ENCODE results near the gene ZNF296. TPM values are rescaled to one million over a fixed set of nuclear protein-coding genes. Genes with fewer than 3 reads are reported as not detected.
"Not testable (repeated sequence)": the region's sequence is repeated elsewhere in the genome, so short reads cannot be mapped to it uniquely, and the experiment has no call there.

Gene ZNF296
- 1 to 10 TPM; 4.8 TPM for total RNA-seq

GRCh38 chr19:45076029-45076850, at the start of gene ZNF296:
TSS of gene ZNF296 (minus strand) at chr19:45076478. CDS start at chr19:45076373, 105 bp downstream.
- H3K4me3 Mint-ChIP-seq: peak within 1 kb of the TSS; percentile 87
- DNase-seq (peak; percentile 89), ATAC-seq (ENCODE audit: low read depth) (peak; percentile 73)
- H3K4me1 Mint-ChIP-seq: peaks cover 26% of the 10 kb centered on the region
- H3K27ac Mint-ChIP-seq: peak within 1 kb of the TSS; percentile 88
- peaks cover 3% of the 10 kb centered on the region for H3K36me3 Mint-ChIP-seq
- H3K27me3 Mint-ChIP-seq: no peaks in the 10 kb centered on the region
- POLR2A ChIA-PET: interaction anchor here (1.1 to 1.5 kb wide), 5 partner anchors 10 to 102 kb away, joined by 3 to 6 read pairs (median 4); partner anchors contain the start of genes CLASRP, PPP1R37 and TRAPPC6A
- H3K9me3 Mint-ChIP-seq: no peaks in the 10 kb centered on the region

DNA sequence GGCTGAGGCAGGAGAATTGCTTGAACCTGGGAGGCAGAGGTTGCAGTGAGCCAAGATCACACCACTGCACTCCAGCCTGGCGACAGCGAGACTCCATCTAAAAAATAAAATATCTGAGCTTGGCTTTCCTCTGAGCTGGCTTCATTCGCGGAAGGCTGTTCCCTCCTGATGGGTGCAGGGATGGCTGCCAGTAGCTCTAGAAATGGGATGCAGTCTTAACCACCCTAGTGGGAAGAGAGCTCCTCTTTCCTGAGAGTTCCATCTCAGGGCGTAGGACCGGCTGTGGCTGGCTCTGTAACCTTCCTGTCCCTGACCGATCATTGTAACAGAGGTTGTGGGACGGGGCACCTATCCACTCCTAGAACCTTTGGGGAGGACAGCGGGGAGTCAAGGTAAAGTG, 49.1 kb upstream of the ZNF296 start:
- H3K27me3 Mint-ChIP-seq: no peaks in the 10 kb centered on the region
- peaks cover 33% of the 10 kb centered on the region for H3K4me1 Mint-ChIP-seq
- H3K27ac Mint-ChIP-seq: no peak overlapping the region
- POLR2A ChIA-PET: interaction anchor here (1.4 kb wide), 1 partner anchor 25 kb away, joined by 3 read pairs; no protein-coding TSS in a partner anchor
- H3K9me3 Mint-ChIP-seq: no peaks in the 10 kb centered on the region
- DNase-seq (no peak), ATAC-seq (ENCODE audit: low read depth) (no peak)
- no peak overlapping the region for H3K4me3 Mint-ChIP-seq
- H3K36me3 Mint-ChIP-seq: peaks cover 8% of the 10 kb centered on the region

GRCh38 chr19:45124021-45124420, 47.7 kb upstream of the ZNF296 start:
- Mint-ChIP-seq H3K4me3 (no peak overlapping the region), H3K4me1 (peaks cover 43% of the 10 kb centered on the region)
- POLR2A ChIA-PET: no interaction called here

DNA sequence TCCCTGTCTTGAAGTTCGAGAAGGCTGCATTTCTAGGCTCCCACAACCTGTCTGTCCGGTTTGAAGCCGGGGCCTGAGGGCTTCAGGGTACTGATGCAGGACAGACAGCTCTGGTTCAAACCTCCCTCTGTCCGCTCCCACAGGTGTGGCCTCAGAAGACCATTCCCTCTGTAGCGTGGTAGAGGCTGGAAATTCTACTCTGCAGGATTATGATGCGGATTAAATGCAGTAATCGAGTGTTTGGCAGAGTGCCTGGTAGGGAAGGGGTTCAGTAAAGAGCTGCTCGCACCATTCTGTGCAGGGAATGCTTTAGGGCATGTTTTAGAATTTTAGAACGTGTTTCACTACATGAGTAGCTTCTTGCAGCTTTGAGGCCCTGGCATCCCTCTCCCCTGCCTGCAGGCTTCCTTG, 47.2 kb upstream of the ZNF296 start:
- Mint-ChIP-seq H3K9me3 (no peaks in the 10 kb centered on the region), H3K4me1 (peaks cover 48% of the 10 kb centered on the region), H3K27me3 (no peaks in the 10 kb centered on the region), H3K36me3 (peaks cover 13% of the 10 kb centered on the region), H3K4me3 (no peak overlapping the region), H3K27ac (no peak overlapping the region)
- ATAC-seq (ENCODE audit: low read depth) (no peak), DNase-seq (no peak)
- POLR2A ChIA-PET: no interaction called here

More at GRCh38 chr19:45124021-45124420, 47.7 kb upstream of the ZNF296 start:
- Mint-ChIP-seq H3K36me3 (peaks cover 13% of the 10 kb centered on the region), H3K27ac (no peak overlapping the region), H3K27me3 (no peaks in the 10 kb centered on the region), H3K9me3 (no peaks in the 10 kb centered on the region)
- ATAC-seq (ENCODE audit: low read depth) (no peak), DNase-seq (no peak)

GRCh38 chr19:45122832-45123231, 46.6 kb upstream of the ZNF296 start:
- H3K27me3 Mint-ChIP-seq: no peaks in the 10 kb centered on the region
- H3K4me1 Mint-ChIP-seq: peaks cover 54% of the 10 kb centered on the region
- no peak overlapping the region for H3K4me3 Mint-ChIP-seq
- POLR2A ChIA-PET: no interaction called here
- H3K9me3 Mint-ChIP-seq: no peaks in the 10 kb centered on the region
- DNase-seq: no peak
- H3K27ac Mint-ChIP-seq: no peak overlapping the region
- no peak for ATAC-seq (ENCODE audit: low read depth)
- H3K36me3 Mint-ChIP-seq: peaks cover 13% of the 10 kb centered on the region

DNA sequence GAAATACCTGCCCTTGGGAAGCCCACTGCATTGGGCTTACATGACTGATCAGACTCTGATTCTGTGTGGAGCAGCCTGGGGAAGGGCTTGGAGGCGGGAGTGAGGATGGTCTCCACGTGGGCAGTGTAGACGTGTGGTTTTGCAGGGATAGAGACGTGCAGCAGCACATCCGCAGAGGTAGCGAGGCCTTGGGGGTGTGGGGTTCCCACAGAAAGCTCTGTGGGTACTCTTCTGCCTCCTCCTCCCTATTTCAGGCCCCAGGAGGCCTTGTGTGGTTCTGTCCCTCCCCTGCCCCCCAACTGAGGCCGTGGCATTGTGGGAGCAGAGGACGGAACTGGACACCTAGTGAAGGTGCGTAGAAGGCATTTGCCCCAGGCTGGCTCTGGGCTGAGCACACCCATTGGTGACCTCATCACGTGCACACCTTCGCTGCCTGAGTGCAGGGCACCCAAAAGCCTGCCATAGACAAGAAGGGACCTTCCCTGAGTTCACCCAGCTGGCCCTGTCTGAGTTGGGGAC, 45.6 kb upstream of the ZNF296 start:
- H3K4me1 Mint-ChIP-seq: peaks cover 64% of the 10 kb centered on the region
- no peaks in the 10 kb centered on the region for H3K9me3 Mint-ChIP-seq
- DNase-seq: no peak
- peak overlapping the region; percentile 52 for H3K4me3 Mint-ChIP-seq
- no peaks in the 10 kb centered on the region for H3K27me3 Mint-ChIP-seq
- H3K27ac Mint-ChIP-seq: peak overlapping the region; percentile 75
- peaks cover 13% of the 10 kb centered on the region for H3K36me3 Mint-ChIP-seq
- ATAC-seq (ENCODE audit: low read depth): no peak
- POLR2A ChIA-PET: no interaction called here

- H3K27ac Mint-ChIP-seq: peak overlapping the region; percentile 84
- DNase-seq (no peak), ATAC-seq (ENCODE audit: low read depth) (no peak)
- H3K4me1 Mint-ChIP-seq: peaks cover 70% of the 10 kb centered on the region
- no peaks in the 10 kb centered on the region for H3K27me3 Mint-ChIP-seq
- peaks cover 15% of the 10 kb centered on the region for H3K36me3 Mint-ChIP-seq
- peak overlapping the region; percentile 69 for H3K4me3 Mint-ChIP-seq
- POLR2A ChIA-PET: interaction anchor here (1.2 to 3.2 kb wide), 4 partner anchors 15 to 59 kb away, joined by 5 to 16 read pairs (median 5); partner anchors contain the start of genes BLOC1S3, PPP1R37 and TRAPPC6A
- H3K9me3 Mint-ChIP-seq: no peaks in the 10 kb centered on the region
Observed at GRCh38 chr19:45119582-45119981, 43.3 kb upstream of the ZNF296 start.

DNA sequence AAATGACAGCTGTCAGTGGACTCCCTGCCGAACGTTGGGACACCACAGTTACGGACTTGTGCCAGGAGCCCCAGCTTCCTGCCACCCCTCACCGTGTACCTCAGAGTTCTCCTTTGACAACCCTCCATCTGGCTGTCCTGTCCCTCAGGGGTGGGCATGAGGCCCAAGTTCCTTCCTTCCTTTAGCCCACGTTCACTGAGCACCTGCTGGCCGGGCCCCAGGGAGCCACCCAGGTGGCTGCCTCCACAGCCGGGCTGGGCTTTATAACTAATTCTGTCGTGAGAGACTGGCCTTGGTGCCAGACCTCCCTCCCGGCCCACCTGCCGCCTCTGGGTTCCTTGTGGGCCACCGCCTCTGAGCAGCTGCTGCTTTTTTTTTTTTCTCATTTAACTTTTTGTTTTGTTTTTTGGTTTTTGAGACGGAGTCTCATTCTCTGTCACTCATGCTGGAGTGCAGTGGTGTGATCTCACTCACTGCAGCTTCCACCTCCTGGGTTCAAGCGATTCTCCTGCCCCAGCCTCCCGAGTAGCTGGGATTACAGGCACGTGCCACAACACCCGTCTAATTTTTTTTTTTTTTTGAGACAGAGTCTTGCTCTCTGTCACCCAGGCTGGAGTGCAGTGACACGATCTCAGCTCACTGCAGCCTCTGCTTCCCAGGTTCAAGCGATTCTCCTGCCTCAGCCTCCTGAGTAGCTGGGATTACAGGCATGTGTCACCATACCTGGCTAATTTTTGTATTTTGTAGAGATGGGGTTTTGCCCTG, 42.5 kb upstream of the ZNF296 start:
- Mint-ChIP-seq H3K36me3 (peaks cover 12% of the 10 kb centered on the region), H3K27ac (peak overlapping the region; percentile 84), H3K4me3 (peak overlapping the region; percentile 69), H3K4me1 (peaks cover 67% of the 10 kb centered on the region)
- DNase-seq (peak; percentile 51), ATAC-seq (ENCODE audit: low read depth) (peak; percentile 17)
- POLR2A ChIA-PET: interaction anchor here (0.5 to 3.4 kb wide), 8 partner anchors 14 to 599 kb away, joined by 3 to 21 read pairs (median 5); partner anchors contain the start of genes BLOC1S3, PPP1R37 and TRAPPC6A
- H3K9me3 Mint-ChIP-seq, H3K27me3 Mint-ChIP-seq: not testable (repeated sequence)

GRCh38 chr19:45118106-45118505, 41.8 kb upstream of the ZNF296 start:
- Mint-ChIP-seq H3K9me3 (no peaks in the 10 kb centered on the region), H3K27me3 (no peaks in the 10 kb centered on the region), H3K36me3 (peaks cover 11% of the 10 kb centered on the region), H3K4me1 (peaks cover 66% of the 10 kb centered on the region), H3K4me3 (peak overlapping the region; percentile 69), H3K27ac (peak overlapping the region; percentile 84)
- POLR2A ChIA-PET: interaction anchor here (0.6 to 3.4 kb wide), 8 partner anchors 13 to 599 kb away, joined by 3 to 21 read pairs (median 5); partner anchors contain the start of genes BLOC1S3, PPP1R37 and TRAPPC6A
- no peak for ATAC-seq (ENCODE audit: low read depth)
- no peak for DNase-seq

- POLR2A ChIA-PET: interaction anchor here (0.7 to 3.4 kb wide), 5 partner anchors 13 to 61 kb away, joined by 3 to 21 read pairs (median 5); partner anchors contain the start of genes BLOC1S3 and PPP1R37
- Mint-ChIP-seq H3K27me3 (no peaks in the 10 kb centered on the region), H3K4me1 (peaks cover 66% of the 10 kb centered on the region), H3K36me3 (peaks cover 11% of the 10 kb centered on the region), H3K27ac (peak overlapping the region; percentile 84), H3K4me3 (peak overlapping the region; percentile 69), H3K9me3 (no peaks in the 10 kb centered on the region)
- ATAC-seq (ENCODE audit: low read depth) (peak; percentile 11), DNase-seq (peak; percentile 45)
Observed at GRCh38 chr19:45117671-45118070, 41.4 kb upstream of the ZNF296 start.

DNA sequence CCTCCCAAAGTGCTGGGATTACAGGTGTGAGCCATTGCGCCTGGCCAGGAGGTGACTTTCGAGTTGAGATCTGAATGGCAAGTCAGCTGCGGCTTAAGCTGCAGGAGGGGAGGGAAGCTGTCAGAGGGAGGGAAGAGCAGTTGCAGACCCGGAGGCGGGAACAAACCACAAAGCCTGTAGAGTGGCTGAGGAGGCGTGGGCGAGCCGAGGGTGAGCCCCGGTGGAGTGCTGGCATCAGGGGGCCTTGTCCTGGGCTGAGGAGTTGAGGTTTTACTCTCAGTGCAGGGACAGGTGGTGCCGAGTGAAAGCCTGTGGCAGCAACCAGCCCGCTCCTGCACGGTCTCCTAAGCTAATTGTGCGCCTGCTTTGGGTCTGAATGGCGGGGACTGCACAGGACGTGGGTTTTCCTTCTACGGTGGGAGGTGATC, 40.9 kb upstream of the ZNF296 start:
- Mint-ChIP-seq H3K4me1 (peaks cover 63% of the 10 kb centered on the region), H3K27ac (peak overlapping the region; percentile 84), H3K27me3 (no peaks in the 10 kb centered on the region), H3K4me3 (peak overlapping the region; percentile 61), H3K36me3 (peaks cover 8% of the 10 kb centered on the region), H3K9me3 (no peaks in the 10 kb centered on the region)
- ATAC-seq (ENCODE audit: low read depth): peak; percentile 57
- POLR2A ChIA-PET: interaction anchor here (0.8 to 3.4 kb wide), 4 partner anchors 12 to 62 kb away, joined by 3 to 21 read pairs (median 10); partner anchors contain the start of genes BLOC1S3 and PPP1R37
- DNase-seq: peak; percentile 65

GRCh38 chr19:45115809-45116615, 39.7 kb upstream of the ZNF296 start:
- Mint-ChIP-seq H3K4me3 (peak overlapping the region; percentile 61), H3K9me3 (no peaks in the 10 kb centered on the region), H3K36me3 (peaks cover 8% of the 10 kb centered on the region), H3K27me3 (no peaks in the 10 kb centered on the region), H3K27ac (peak overlapping the region; percentile 84), H3K4me1 (peaks cover 55% of the 10 kb centered on the region)
- ATAC-seq (ENCODE audit: low read depth) (no peak), DNase-seq (no peak)
- POLR2A ChIA-PET: interaction anchor here (3.4 kb wide), 1 partner anchor 13 kb away, joined by 21 read pairs; no protein-coding TSS in a partner anchor

Data from activated naive CD8-positive, alpha-beta T cell treated with anti-CD3 and anti-CD28 coated beads, Interleukin-2, amount 10 ng/mL, durations not matched to agents 7 days and 5 days (primary cell).